Esophagus muscularis mucosa (tissue), 4 donors: Measurements from ENCODE around the gene UTP11. TPM values are rescaled to one million over a fixed set of nuclear protein-coding genes. Genes with fewer than 3 reads are reported as not detected.

ENCODE experiments used
- DNase-seq: peaks from one replicate; pipeline ENCODE4 v3.0.0-alpha.2; 2017; ENCODE audit errors: extremely low spot score
- H3K27ac ChIP-seq, 4 donors: fragments of 200-600 bp; sonication (generic); replicated peaks in 1 of 4; 1 replicate in 3 of 4; 2 replicates in 1 of 4; pipeline ENCODE4 v1.5.1; 2016 to 2019; ENCODE audit warnings: mild to moderate bottlenecking in 1 of 4
- H3K27me3 ChIP-seq, 4 donors: fragments of 200-600 bp; sonication (generic); one replicate each; pipeline versions ENCODE4 v1.5.1 to v1.6.0; 2016 to 2019
- H3K36me3 ChIP-seq, 4 donors: fragments of 200-600 bp; sonication (generic); one replicate each; pipeline ENCODE4 v1.5.1; 2016 to 2019
- H3K4me1 ChIP-seq, 4 donors: fragments of 200-600 bp; sonication (generic); one replicate each; pipeline ENCODE4 v1.5.1; 2016 to 2019
- H3K4me3 ChIP-seq, 4 donors: fragments of 200-600 bp; sonication (generic); 1 replicate in 2 of 4; 2 replicates in 2 of 4; pipeline ENCODE4 v1.5.1; 2016 to 2019; ENCODE audit warnings: mild to moderate bottlenecking in 4 of 4, moderate library complexity in 1 of 4
- H3K9me3 ChIP-seq, 4 donors: fragments of 200-600 bp; sonication (generic); 1 replicate in 3 of 4; 2 replicates in 1 of 4; pipeline ENCODE4 v1.5.1; 2016 to 2019
- CTCF ChIP-seq, 3 experiments: fragments of 200-600 bp in 2 of 3; fragments of 450-650 bp in 1 of 3; sonication (generic) in 2 of 3; IDR thresholded peaks; one replicate each; pipeline ENCODE4 v1.5.1; 2017 to 2019; ENCODE audit warnings: antibody characterized with exemption in 3 of 3, mild to moderate bottlenecking in 2 of 3, moderate library complexity in 1 of 3
- EP300 ChIP-seq: sonication (generic); formaldehyde crosslinking; IDR thresholded peaks from one replicate; pipeline ENCODE4 v1.6.1; 2017; ENCODE audit warnings: antibody characterized with exemption
- POLR2A ChIP-seq: fragments of 450-650 bp; IDR thresholded peaks from one replicate; pipeline ENCODE4 v1.6.1; 2017; ENCODE audit warnings: antibody characterized with exemption, moderate library complexity, mild to moderate bottlenecking, low read depth
- POLR2AphosphoS5 ChIP-seq, 2 donors: sonication (generic); formaldehyde crosslinking; IDR thresholded peaks; one replicate each; pipeline ENCODE4 v1.6.1; 2017; ENCODE audit warnings: antibody characterized with exemption in 2 of 2
- WGBS: methylation state at CpG from one replicate; pipeline ENCODE4 v1.1.5; 2018; 5-methylcytosine and 5-hydroxymethylcytosine counted together
- intact Hi-C: fragments of 100-400 bp; cut with DNase I; formaldehyde crosslinking; loops from one replicate; pipeline ENCODE4 v1.15.1; 2023
- total RNA-seq, 4 donors: library from RNA; depleted of rRNA; stranded (reverse); fragments of >200 nt; gene quantifications; one replicate each; pipeline versions ENCODE4 v1.1.0 to v1.2.1, GENCODE V29; 2016

UTP11 gene
- total RNA-seq, 4 donors from 2014 or later = 39.7 to 55.8 (median 42.4) TPM

- peaks cover 12 to 14% (median 12%) of the 10 kb centered on the region in 4 donors for H3K4me1 ChIP-seq
- H3K4me3 ChIP-seq = no peak overlapping the region
- no peaks in the 10 kb centered on the region for H3K9me3 ChIP-seq
- intact Hi-C loops = loop anchor here (10.0 kb wide), 1 partner anchor 800 kb away; no protein-coding TSS in a partner anchor
- 93% methylated on average over 7 of the region's 13 CpGs for WGBS
- no peak overlapping the region for H3K27ac ChIP-seq
- TF ChIP-seq POLR2A = no peak
- DNase-seq = no peak
- H3K27me3 ChIP-seq = peaks cover 0 to 35% (median 2%) of the 10 kb centered on the region in 4 donors
- H3K36me3 ChIP-seq = no peaks in the 10 kb centered on the region
Measured at GRCh38 chr1:38034871-38035270, 22.3 kb downstream of the UTP11 start.

GRCh38 chr1:38037221-38037939 is 24.8 kb downstream of the UTP11 start:
- no peaks in the 10 kb centered on the region for H3K4me1 ChIP-seq
- WGBS = 67% methylated on average over 5 of the region's 5 CpGs
- H3K27ac ChIP-seq = no peak overlapping the region
- no peak for DNase-seq
- no peak overlapping the region for H3K4me3 ChIP-seq
- H3K9me3 ChIP-seq = no peaks in the 10 kb centered on the region
- peaks cover 0 to 60% (median 12%) of the 10 kb centered on the region in 4 donors for H3K27me3 ChIP-seq
- no peaks in the 10 kb centered on the region for H3K36me3 ChIP-seq
- intact Hi-C loops = loop anchor here (10.0 kb wide), 1 partner anchor 797 kb away; no protein-coding TSS in a partner anchor
- no peak for TF ChIP-seq CTCF (IDR thresholded peaks at IDR 0.05)
- TF ChIP-seq EP300 = no peak
- TF ChIP-seq POLR2A = no peak
- TF ChIP-seq POLR2AphosphoS5 (IDR thresholded peaks at IDR 0.05) = no peak

- Histone ChIP-seq H3K27ac (no peak overlapping the region), H3K4me3 (no peak overlapping the region), H3K36me3 (no peaks in the 10 kb centered on the region), H3K9me3 (no peaks in the 10 kb centered on the region), H3K4me1 (peaks cover 0 to 3% (median under 1%) of the 10 kb centered on the region in 4 donors), H3K27me3 (peaks cover 0 to 75% (median 27%) of the 10 kb centered on the region in 4 donors)
- intact Hi-C loops = loop anchor here (10.0 kb wide), 1 partner anchor 796 kb away; no protein-coding TSS in a partner anchor
- 76% methylated on average over 10 of the region's 10 CpGs for WGBS
- no peak for DNase-seq
- TF ChIP-seq POLR2A (no peak), POLR2AphosphoS5 (IDR thresholded peaks at IDR 0.05) (no peak), CTCF (IDR thresholded peaks at IDR 0.05) (no peak), EP300 (no peak)
Measured at GRCh38 chr1:38038861-38039260, 26.3 kb downstream of the UTP11 start.

GRCh38 chr1:38039331-38040088 is 27.0 kb downstream of the UTP11 start:
- peaks cover 0 to 81% (median 33%) of the 10 kb centered on the region in 4 donors for H3K27me3 ChIP-seq
- H3K4me1 ChIP-seq = peaks cover 6 to 9% (median 6%) of the 10 kb centered on the region in 4 donors
- no peak for DNase-seq
- no peak for TF ChIP-seq CTCF (IDR thresholded peaks at IDR 0.05)
- TF ChIP-seq POLR2AphosphoS5 (IDR thresholded peaks at IDR 0.05) = no peak
- no peak for TF ChIP-seq POLR2A
- no peak for TF ChIP-seq EP300
- intact Hi-C loops = loop anchor here (10.0 kb wide), 1 partner anchor 795 kb away; no protein-coding TSS in a partner anchor
- H3K4me3 ChIP-seq = no peak overlapping the region
- no peak overlapping the region for H3K27ac ChIP-seq
- 92% methylated on average over 17 of the region's 17 CpGs for WGBS
- H3K9me3 ChIP-seq = no peaks in the 10 kb centered on the region
- no peaks in the 10 kb centered on the region for H3K36me3 ChIP-seq
